Tibial artery (tissue), 4 donors: ENCODE data around the gene SREBF1.
A peak's percentile ranks its signal among the peaks of the same experiment; 100 is the strongest.
"Not testable (repeated sequence)": the region's sequence is repeated elsewhere in the genome, so short reads cannot be mapped to it uniquely, and the experiment has no call there.

ENCODE experiments used
- DNase-seq, 2 donors: peaks; one replicate each; pipeline ENCODE4 v3.0.0-alpha.2; 2019
- H3K27ac ChIP-seq, 2 donors: fragments of 200-600 bp; sonication (generic) in 1 of 2; 1 replicate in 1 of 2; 2 replicates in 1 of 2; pipeline ENCODE4 v1.5.1; 2018 to 2019; ENCODE audit warnings: mild to moderate bottlenecking in 1 of 2
- H3K27me3 ChIP-seq, 2 donors: fragments of 200-600 bp; sonication (generic) in 1 of 2; one replicate each; pipeline versions ENCODE4 v1.5.1 to v1.6.0; 2016 to 2019
- H3K36me3 ChIP-seq, 3 donors: fragments of 200-600 bp; sonication (generic) in 2 of 3; one replicate each; pipeline ENCODE4 v1.5.1; 2016 to 2019; ENCODE audit warnings: mild to moderate bottlenecking in 2 of 3
- H3K4me1 ChIP-seq, 4 donors: fragments of 200-600 bp; sonication (generic) in 2 of 4; 1 replicate in 3 of 4; 2 replicates in 1 of 4; pipeline ENCODE4 v1.5.1; 2016 to 2019
- H3K4me3 ChIP-seq, 2 donors: fragments of 200-600 bp; sonication (generic) in 1 of 2; 1 replicate in 1 of 2; 2 replicates in 1 of 2; pipeline ENCODE4 v1.5.1; 2018 to 2019; ENCODE audit warnings: mild to moderate bottlenecking in 2 of 2
- H3K9me3 ChIP-seq, 3 donors: fragments of 200-600 bp; sonication (generic) in 1 of 3; one replicate each; pipeline ENCODE4 v1.5.1; 2016 to 2019
- CTCF ChIP-seq, 2 experiments: fragments of 200-600 bp in 1 of 2; fragments of 450-650 bp in 1 of 2; IDR thresholded peaks; one replicate each; pipeline ENCODE4 v1.5.1; 2017 to 2019; ENCODE audit warnings: antibody characterized with exemption in 2 of 2, mild to moderate bottlenecking in 1 of 2, moderate library complexity in 1 of 2
- intact Hi-C: fragments of 100-400 bp; cut with DNase I; formaldehyde crosslinking; loops from one replicate; pipeline ENCODE4 v1.15.0; 2023; ENCODE audit warnings: low total_unique reads

The SREBF1 gene

DNA sequence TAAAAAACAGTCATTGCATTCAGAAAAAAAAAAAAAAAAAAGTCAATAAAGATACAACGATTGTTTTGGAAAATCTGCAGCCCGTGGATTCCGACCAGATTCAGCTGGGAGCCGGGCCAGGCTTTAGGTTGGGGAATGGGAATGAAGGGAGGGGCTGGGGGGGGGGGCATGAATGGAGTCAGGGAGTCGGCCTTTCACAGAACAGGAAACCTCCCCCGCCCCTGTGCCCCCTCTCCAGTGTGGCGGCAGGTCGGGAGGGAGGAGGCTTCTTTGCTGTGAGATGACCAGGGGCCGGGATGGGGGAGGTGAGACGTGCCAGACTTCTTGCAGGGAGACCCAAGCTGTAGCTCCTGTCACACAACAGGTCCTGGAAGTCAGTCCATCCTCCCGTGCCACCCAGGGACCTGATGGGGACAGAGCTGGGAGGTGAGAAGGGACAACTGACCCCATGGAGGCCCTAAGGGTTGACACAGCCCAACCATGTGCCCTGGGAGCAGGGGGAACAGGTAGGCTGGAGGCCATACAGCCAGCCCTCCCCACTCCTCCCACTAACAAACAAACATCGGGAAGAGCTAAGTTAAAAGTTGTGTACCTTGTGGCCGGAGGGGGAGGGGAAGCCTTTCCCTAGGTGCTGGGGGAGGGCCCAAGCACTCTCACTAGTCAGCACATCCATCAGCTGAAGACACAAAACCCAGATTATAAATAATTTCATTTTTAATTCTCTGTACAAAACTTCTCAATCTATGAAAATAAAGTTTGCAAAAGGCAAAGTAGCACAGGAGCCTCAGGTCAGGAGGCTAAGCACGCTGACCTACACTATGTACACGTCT, 25.2 kb downstream of the SREBF1 start:
- no peaks in the 10 kb centered on the region for H3K27me3 ChIP-seq
- no peaks in the 10 kb centered on the region for H3K9me3 ChIP-seq
- no peak overlapping the region for H3K4me3 ChIP-seq
- no peak for DNase-seq
- TF ChIP-seq CTCF (IDR thresholded peaks at IDR 0.05) = no peak
- peaks cover 20 to 66% (median 24%) of the 10 kb centered on the region in 3 donors for H3K36me3 ChIP-seq
- peak overlapping the region; percentile 10 to 11 for H3K27ac ChIP-seq
- intact Hi-C loops = loop anchor here (5.0 kb wide), 1 partner anchor 106 kb away; no protein-coding TSS in a partner anchor
- peaks cover 0 to 62% (median 38%) of the 10 kb centered on the region in 4 donors for H3K4me1 ChIP-seq

- Histone ChIP-seq H3K4me1 (peaks cover 0 to 62% (median 38%) of the 10 kb centered on the region in 4 donors), H3K36me3 (peaks cover 20 to 64% (median 20%) of the 10 kb centered on the region in 3 donors), H3K4me3 (no peak overlapping the region), H3K9me3 (no peaks in the 10 kb centered on the region), H3K27me3 (no peaks in the 10 kb centered on the region), H3K27ac (peak overlapping the region; percentile 58 to 69)
- TF ChIP-seq CTCF (IDR thresholded peaks at IDR 0.05) = no peak
- no peak for DNase-seq
- intact Hi-C loops = loop anchor here (5.0 kb wide), 1 partner anchor 106 kb away; no protein-coding TSS in a partner anchor
Measured at GRCh38 chr17:17810895-17811248, 25.9 kb downstream of the SREBF1 start.

DNA sequence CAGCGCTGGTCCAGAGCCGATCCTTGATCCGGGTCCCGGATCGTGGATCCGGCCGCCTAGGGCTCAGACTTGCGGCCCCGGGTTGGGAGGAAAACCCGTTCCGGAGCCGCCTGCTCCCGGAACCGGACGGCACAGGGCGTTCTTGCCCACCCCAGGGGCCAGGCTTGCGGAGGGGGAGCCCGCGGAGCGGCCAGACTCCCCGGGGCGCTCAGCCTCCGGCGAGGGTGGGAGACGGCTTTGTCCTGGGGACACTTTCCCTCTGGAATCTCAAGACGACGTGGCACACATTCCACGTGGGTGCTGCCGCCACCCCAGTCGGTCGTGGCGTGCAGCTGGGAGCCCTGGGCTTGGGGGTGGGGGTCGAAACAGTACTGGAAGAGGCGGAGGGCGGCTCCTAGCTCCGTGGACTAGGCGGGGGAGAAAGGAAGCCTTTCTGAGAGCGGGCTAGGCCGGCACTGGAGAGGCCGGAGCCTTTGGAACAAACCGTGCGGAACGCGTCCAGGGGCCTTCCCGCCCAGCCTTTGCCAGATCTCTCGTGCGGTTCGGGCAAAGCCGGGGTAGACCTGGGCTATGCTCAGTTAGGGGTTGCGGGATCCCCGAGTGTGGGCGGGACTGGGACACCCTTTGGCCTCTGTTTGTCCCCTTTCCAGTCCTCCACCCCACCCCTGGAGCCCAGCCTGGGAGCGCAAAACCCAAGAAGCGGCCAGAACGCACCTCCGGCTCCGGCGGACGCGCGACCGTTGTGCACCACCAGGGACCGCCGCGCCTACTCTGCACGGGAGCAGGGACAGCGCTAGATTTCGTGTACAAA, 26.5 kb downstream of the SREBF1 start:
- intact Hi-C loops = loop anchor here (5.0 kb wide), 1 partner anchor 107 kb away; no protein-coding TSS in a partner anchor
- peak; percentile 51 to 82 for DNase-seq
- H3K36me3 ChIP-seq = peaks cover 20 to 64% (median 20%) of the 10 kb centered on the region in 3 donors

DNA sequence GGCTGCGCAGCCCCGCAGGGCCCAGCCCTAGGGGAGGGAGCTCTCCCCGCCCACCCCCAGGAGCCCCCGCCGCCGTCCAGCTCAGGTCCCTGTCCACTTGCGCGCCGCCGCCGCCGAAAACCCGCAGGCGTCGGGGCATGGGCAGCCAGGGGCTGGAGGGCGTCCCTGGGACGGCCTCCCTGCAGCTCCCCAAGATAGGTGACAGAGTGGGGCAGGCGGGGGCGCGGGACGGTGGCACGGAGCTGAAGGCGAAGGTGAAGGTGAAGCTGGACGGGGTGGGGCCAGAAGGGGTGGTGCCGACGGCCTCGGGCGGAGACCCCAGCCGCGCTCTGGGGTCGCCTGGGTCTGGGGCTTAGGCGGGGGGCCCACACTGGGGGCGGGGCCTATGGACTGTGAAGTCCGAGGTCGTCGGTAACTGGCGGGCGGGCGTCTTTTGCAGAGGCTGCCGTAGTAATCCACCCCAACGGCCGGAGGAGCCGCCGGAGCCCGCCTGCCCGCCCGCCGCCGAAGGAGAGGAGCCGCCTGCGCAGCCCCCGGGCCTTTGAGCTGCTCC, 27.2 kb downstream of the SREBF1 start:
- Histone ChIP-seq H3K9me3 (no peaks in the 10 kb centered on the region), H3K4me1 (peaks cover 0 to 50% (median 29%) of the 10 kb centered on the region in 4 donors), H3K36me3 (peaks cover 16 to 64% (median 18%) of the 10 kb centered on the region in 3 donors), H3K27me3 (no peaks in the 10 kb centered on the region), H3K4me3 (peak overlapping the region; percentile 41 to 51), H3K27ac (peak overlapping the region; percentile 58 to 69)
- no peak for DNase-seq
- no peak for TF ChIP-seq CTCF (IDR thresholded peaks at IDR 0.05)
- intact Hi-C loops = loop anchor here (5.0 to 10.0 kb wide), 2 partner anchors 108 to 215 kb away; no protein-coding TSS in a partner anchor

More for the DNA sequence above, 26.5 kb downstream of the SREBF1 start:
- no peak for TF ChIP-seq CTCF (IDR thresholded peaks at IDR 0.05)
- H3K9me3 ChIP-seq = no peaks in the 10 kb centered on the region
- H3K27ac ChIP-seq = peak overlapping the region; percentile 58 to 69
- H3K4me3 ChIP-seq = peak overlapping the region; percentile 41 to 51
- peaks cover 0 to 56% (median 34%) of the 10 kb centered on the region in 4 donors for H3K4me1 ChIP-seq
- no peaks in the 10 kb centered on the region for H3K27me3 ChIP-seq

DNA sequence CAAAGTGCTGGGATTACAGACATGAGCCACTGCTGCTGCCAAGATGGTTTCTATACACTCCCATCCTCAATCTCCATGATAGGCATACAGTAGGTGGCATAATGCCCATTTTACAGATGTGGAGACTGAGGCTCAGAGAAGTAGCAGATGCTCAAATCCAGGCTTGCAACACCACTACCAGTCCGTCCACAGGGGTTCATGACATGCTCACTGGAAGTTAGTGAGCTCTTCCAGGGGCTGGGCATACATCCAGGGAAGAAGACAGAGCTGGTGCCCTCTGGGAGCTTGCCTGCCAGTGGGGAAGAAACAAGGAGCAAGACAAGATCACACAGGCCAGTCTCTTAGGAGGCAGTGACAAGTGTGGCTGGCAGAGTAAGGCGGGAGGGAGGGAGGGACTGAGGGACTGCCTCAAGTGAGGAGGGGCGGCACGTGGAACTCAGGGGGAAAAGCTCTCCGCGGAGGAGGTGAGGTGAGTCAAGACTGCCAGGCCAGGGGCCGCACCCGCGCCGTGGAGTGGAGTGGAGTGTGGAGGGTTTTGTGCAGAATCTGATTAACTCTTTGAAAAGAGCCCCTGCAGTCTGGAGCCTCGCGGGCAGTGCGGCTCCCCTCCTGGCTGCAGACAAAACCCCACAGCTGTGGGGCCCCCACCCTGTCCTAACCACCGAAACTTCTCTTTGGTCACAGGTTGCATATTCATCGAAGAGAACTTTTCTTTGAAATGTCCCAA, 27.9 kb downstream of the SREBF1 start:
- no peak for DNase-seq
- peaks cover 9 to 64% (median 15%) of the 10 kb centered on the region in 3 donors for H3K36me3 ChIP-seq
- no peak overlapping the region for H3K4me3 ChIP-seq

GRCh38 chr17:17808200-17808599, 28.6 kb downstream of the SREBF1 start:
- peaks cover 0 to 37% (median 26%) of the 10 kb centered on the region in 4 donors for H3K4me1 ChIP-seq
- DNase-seq, H3K27ac ChIP-seq, H3K9me3 ChIP-seq, H3K27me3 ChIP-seq, H3K4me3 ChIP-seq: not testable (repeated sequence)
- peaks cover 2 to 64% (median 14%) of the 10 kb centered on the region in 3 donors for H3K36me3 ChIP-seq
- intact Hi-C loops = loop anchor here (10.0 kb wide), 1 partner anchor 217 kb away; no protein-coding TSS in a partner anchor

More for the DNA sequence above, 27.9 kb downstream of the SREBF1 start:
- H3K27me3 ChIP-seq = no peaks in the 10 kb centered on the region
- TF ChIP-seq CTCF (IDR thresholded peaks at IDR 0.05) = no peak
- no peaks in the 10 kb centered on the region for H3K9me3 ChIP-seq
- H3K4me1 ChIP-seq = peaks cover 0 to 42% (median 27%) of the 10 kb centered on the region in 4 donors
- no peak overlapping the region for H3K27ac ChIP-seq
- intact Hi-C loops = loop anchor here (10.0 kb wide), 1 partner anchor 216 kb away; no protein-coding TSS in a partner anchor
